HG03457 (cell line): ENCODE results near the gene HOXB3.

Experiments used
- ATAC-seq: cut with Tn5 transposase; IDR thresholded peaks from one replicate; pipeline ENCODE4 v1.9.1; 2021; ENCODE audit warnings: moderate number of reproducible peaks; ENCODE audit not compliant: unreplicated experiment

The HOXB3 gene

GRCh38 chr17:48626245-48627117, 36.4 kb upstream of the HOXB3 start, which contains the start of gene HOXB9:
HOXB9 (minus strand) TSS chr17:48626358; CDS start chr17:48626269, 89 bp downstream.
- ATAC-seq: no peak

GRCh38 chr17:48625495-48626244, 35.6 kb upstream of the HOXB3 start:
- no peak for ATAC-seq

- no peak for ATAC-seq
These were observed 34.8 kb upstream of the HOXB3 start for GRCh38 chr17:48624544-48625494.

DNA sequence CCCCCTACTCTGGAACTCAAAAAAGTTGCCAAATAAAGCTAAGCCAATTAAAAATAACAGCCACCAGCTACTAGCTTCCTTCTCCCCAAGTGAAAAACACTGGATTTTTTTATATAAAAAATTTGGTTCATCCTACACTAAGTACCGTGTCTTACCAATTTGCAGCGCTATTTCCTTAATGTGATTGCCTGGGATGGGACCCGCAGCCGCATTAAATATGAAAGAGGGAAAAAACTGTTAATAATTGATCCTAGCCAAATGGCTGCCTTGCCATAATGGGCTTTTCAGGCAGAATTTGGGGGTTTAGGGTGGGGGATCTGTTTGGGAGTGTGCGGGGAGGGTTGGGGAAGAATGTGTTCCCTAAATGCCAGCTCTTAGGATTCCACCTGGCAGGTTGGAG, 34.1 kb upstream of the HOXB3 start:
- ATAC-seq: no peak

DNA sequence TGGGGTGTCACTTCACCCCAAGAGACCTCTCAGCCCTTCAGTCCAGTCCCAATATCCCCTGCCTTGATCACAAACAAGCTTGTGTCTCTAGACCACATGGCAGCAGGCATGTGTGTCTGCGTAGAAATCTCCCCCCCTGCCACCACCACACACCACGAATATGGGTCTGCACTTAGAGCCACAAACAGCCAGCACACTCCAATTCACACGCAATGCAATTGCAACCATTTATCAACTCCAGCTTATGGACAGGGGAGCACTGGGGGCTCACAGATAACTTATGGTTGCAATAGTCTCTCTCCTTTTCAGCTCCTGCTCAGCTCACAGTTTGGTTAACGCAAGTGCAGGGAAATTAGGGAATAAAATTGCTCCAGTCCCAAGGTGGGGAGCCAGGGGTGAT, 33.5 kb upstream of the HOXB3 start:
- ATAC-seq: no peak

- ATAC-seq: no peak
These were observed 32.8 kb upstream of the HOXB3 start for GRCh38 chr17:48622857-48623256.

DNA sequence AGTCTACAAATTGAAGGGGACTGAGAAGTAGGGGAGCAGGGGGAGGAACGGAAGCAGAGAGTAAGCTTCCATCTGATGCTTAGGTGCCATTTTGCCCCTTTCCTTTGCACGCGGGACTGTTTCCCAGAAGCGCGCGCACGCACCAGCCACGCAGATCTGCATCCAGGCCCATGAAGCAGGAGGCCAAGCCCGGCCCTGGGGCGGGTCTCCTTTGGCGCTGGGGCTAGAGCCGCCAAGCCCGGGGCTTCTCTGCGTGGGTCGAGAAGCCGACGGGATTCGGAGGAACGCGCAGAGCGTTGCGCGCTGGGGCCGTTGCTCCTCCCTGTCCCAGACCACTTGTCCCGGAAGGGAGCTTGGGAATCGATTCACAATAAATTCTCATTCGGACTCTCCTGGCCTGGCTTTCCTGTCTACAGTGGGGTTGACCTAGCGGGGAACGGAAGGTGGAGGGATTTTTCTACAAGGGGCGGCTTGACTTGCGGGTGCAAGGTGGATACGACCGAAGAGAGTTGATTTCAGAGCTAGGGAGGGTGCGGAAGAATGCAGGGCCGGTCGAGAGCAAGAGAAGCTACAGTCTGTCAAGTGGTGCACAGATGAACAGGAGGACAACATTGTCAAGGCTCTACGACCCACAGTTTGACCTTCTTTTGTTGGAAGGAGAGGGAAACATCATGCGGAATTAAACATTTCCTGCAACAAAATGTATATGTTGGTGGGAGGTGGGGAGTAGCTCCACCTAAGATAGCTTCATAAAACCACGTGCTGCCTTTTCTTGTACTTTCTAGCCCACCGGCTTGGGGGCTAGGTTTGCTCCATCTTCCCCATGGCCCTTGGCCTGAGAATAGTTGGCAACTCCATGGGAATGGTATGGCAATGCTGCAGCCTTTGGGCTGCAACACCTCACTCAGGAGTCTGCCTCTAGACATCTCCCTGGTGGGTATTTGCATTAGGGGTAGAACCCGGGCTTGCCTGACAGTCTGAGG, 31.7 kb upstream of the HOXB3 start:
- ATAC-seq: no peak

DNA sequence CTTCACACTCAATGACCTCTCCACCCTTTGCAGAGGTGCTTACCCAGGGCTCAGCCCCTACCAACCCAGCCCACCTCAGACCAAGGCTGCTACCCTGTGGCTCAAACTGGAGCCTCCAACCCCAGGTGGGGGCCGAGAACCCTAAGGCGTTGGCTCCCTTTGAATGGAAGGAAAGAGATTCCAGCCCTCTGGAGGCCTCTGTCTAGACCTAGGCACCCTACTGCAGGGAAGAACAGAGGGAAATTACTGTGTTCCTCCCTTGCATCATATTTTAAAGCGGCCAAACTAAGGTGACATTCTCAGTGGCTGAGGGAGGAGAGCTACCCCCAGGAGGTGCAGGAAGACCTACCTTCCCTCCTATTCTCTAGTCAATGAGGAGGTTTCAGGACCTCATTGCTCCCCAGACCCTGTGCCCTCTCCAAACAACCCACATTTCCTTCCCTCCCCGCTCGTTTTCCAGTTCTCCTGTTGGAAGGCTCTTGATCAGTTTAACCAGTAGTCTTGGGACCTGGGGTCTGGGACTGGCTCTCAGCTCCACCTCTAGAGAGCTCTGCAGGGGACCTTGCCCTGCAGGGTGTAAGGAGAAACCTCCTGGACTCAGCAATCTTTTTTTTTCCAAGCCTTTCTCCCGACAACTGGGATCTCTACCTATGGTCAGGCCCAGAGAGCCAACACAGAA, 30.6 kb upstream of the HOXB3 start:
- ATAC-seq: no peak

DNA sequence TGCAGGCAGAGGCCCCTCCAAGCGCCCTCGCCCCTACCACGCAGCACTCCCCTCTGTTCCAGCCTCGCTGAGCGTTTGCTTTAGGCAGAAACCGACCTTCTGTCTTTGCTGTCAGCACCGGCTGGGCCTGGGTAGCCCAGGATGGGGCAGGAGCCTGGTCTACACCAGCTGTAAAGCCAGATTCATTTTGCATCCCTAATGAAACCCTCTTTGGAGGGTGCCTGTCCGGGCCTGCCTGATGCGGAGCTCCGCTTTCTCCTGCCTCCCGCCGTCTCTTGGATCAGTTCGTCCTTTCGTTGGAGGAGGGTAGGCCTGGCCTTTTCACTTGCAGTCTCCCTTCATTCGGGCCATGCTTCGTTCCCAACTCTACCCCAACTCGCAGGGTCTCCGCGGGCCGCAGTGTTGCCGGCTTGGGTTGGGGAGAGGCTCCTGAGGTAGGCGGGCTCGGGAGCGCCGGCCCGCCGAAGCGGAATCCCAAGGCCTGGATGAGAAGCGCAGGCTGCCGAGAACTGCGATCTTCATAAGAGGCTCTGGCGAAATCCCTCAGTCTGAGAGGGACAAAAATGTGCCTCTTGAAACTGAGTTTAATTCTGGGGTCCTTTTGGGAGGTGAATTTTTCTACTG, 29.9 kb upstream of the HOXB3 start:
- no peak for ATAC-seq

- no peak for ATAC-seq
These were observed 28.3 kb upstream of the HOXB3 start for GRCh38 chr17:48618256-48618896.

DNA sequence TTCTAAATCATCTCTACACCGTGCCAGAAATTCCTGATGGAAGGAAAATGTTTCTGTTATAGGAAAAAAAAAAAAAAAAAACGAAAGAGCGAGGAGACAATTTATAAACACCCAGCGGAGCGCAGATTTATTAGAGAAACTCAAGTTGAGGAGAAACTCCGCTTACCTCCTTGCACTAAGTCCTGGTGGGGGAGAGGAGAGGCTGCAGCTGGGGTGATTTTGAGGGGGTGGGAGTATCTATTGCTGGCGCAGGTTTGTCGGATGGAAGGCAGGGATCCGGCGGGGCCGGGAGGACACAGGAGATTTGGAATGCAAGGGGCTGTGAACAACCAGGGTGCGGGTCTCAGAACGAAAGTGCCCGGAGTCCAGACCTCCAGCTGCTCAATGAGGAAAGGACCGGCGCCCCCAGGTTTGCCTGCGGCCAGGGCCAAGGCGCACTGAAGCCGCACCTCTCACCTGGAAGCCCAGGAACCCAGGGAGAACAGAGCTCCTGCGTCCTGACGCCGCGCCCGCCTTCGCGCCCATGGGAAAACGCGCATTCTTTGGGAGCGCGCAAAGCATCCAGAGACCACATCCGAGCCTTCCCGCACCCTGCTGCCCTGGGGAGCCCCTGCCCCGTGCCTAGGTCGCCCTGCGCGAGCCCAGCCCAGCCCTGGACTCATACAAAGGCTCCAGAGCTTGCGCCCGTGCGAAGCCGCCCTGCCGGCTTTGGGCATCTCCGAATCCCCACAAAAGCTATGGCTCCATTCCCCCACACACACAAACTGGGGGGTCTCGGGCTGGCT, 27.6 kb upstream of the HOXB3 start:
- ATAC-seq: no peak

DNA sequence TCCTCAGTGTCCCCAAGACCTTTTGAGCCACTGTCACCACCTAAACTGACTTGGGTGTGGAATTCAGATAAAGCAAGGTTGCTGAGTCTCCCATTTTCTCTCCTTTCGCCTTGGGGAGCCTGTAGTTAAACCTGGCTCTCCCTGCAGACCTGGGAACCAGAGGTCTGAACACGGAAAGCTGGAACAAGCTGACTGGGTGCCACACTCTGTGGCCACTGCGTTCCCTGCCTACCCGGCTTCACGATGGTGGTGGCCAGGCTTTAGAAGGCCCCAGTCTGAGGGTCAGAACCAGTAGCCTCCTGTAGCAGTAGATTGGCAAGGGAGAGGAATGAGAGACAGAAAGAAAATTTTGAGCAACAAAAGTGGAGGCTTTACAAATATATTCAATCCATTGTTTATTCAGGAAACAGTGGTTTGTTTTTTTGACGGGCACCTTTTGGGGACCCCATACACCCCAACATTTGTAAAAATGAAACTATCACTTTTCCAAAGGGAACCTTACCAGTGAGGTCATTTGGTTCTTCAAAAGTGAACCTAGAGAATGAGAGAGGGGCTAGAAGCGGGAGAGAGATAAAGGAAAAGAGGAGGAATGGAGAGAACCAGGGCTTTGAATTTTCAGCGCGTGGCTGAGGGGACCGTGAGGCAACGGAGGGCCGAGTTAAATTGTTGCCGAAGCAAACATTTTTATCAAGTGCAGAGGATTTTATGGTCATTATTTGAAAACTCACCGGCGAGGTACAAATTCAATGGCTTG, 26.9 kb upstream of the HOXB3 start:
- no peak for ATAC-seq

- ATAC-seq: no peak
These were observed 26.1 kb upstream of the HOXB3 start for GRCh38 chr17:48615963-48616716.

DNA sequence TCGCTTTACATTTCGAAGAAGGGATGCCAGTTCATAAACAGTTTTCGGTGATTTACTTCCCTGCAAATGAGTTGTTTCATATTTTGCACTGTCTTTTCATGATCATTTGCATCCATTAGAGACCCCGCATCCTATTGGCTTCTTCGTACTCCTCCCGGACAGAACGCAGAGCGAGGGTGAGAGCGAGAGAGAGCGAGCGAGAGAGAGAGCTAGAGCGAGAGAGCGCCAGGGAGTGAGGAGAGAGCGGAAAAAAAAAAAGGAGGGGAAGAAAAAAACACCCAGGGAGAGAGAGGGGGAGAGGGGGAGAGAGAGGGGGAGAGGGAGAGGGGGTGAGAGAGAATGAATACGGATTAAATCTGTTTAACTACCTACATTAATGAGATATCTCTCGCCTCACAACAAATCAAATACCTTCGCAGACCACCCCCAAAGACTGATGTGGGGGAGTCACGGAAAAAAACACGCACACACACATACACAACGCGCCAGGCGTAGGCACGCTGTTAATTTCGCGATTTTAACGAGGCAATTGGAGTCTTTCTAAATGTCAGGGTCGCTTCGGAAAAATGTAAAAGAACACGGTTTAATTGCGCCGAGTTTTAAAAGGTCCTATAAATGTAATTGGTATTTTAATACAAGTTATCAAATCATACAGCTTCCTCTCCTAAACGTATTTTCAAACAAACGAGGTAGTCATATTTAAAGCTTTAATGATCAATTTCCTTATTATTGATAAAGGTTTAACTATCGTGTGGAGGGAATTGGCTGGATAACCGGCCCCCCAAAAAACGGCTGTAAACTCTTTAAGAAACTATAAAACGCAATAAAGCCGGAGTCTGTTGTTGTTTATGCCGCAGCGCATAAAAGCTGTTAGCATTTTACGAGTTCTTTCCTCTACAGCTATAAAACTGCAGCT, 25.3 kb upstream of the HOXB3 start, which contains the start of gene HOXB8:
HOXB8 (minus strand) TSS at position 246 of the 916 bp plus-strand sequence. CDS start 588 bp downstream, outside the sequence.
- no peak for ATAC-seq
